ENCODE results near the gene TRMT5.

TRMT5 gene, protein sequence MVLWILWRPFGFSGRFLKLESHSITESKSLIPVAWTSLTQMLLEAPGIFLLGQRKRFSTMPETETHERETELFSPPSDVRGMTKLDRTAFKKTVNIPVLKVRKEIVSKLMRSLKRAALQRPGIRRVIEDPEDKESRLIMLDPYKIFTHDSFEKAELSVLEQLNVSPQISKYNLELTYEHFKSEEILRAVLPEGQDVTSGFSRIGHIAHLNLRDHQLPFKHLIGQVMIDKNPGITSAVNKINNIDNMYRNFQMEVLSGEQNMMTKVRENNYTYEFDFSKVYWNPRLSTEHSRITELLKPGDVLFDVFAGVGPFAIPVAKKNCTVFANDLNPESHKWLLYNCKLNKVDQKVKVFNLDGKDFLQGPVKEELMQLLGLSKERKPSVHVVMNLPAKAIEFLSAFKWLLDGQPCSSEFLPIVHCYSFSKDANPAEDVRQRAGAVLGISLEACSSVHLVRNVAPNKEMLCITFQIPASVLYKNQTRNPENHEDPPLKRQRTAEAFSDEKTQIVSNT

GRCh38 chr14:60980811-60981632 is at the start of gene TRMT5, which contains the start of gene SLC38A6:
Gene TRMT5 (minus strand): TSS chr14:60981079. CDS start chr14:60980973, 106 bp downstream.
Gene SLC38A6 (plus strand): TSS chr14:60981245. CDS start chr14:60981278, 33 bp downstream.
- peak; percentile 95 for DNase-seq

GRCh38 chr14:61026526-61026925 is 45.6 kb upstream of the TRMT5 start:
- no peak for DNase-seq

DNA sequence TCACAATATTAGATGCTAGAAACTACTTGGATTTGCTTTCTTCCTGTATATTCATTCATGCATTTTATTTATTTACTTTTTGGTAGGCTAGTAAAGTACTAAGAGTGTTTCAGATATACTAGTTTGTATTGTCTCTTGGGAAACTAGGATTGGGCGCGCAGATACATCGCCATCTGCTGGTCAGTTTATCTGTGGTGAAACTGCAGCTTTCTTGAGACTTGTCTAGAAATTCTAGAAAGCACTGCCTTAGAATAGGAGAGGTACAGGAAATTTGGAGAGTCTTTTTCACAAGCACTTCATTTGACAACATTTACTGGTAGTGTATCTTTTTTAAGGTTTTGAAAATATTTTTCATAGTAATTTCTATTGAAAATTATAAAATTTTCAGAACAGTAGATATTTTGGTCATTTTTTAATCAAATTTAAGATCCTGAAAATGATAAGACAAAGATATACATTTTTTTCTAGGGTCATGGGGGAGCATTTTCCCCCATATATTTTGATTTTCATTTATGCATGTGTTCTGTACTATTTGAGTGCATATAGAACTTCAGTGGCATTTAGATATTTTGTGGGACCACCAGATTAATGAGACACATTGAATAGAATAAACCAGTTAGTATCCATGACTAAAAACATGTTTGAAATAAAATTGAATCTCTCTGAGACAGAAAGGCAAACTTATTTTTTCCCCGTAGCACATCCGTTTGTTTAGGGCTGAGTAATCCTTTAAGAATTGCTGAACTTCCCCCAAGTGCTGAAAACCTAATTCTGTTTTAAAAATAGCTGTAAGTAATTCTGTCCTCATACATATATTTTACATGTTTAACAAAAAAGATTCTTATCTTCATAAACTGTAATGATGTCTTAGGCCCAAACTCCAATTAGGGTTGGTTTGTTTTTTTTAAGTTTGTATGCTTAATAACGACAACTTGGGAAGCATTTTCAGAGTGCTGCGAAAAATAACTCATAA is 44.7 kb upstream of the TRMT5 start:
- peak; percentile 74 for DNase-seq

DNA sequence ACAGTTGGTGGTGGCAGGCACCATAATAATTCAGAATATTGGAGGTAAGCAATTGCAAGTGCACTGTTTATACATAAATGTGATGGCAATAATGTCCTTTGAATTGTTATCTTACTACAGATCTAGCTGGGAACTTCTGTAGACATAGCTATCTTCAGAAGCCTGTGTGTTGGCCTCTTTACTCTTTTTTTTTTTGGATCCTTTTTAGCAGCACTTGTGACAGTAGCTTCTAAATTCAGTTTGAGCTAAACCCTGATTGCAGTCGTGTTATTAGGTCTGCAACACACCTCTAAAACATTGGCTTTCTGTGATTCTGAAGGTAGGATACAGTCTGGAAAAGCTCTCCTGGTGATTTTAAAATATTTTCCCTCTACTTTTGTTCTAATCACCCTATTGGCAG is 38.7 kb upstream of the TRMT5 start:
- no peak for DNase-seq

DNA sequence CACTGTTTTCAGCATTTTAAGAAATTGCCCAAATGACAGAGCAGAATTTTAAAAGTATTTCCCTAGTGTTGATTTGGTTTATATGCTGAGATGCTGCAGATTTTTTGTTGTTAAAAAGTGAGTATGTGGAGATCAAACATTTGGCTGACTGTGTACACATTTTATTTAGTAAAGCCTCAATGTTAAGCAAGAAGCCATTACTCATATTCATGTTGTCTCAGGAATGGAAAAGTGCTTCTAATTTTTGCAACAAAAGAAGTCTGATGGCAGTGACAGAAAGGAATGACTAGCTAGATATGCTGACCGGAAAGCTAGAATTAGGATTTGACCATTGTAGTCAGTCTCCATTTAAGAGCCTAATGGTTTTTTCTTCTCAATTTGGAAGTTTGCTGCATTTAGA is 22.7 kb upstream of the TRMT5 start:
- DNase-seq, result no peak

DNA sequence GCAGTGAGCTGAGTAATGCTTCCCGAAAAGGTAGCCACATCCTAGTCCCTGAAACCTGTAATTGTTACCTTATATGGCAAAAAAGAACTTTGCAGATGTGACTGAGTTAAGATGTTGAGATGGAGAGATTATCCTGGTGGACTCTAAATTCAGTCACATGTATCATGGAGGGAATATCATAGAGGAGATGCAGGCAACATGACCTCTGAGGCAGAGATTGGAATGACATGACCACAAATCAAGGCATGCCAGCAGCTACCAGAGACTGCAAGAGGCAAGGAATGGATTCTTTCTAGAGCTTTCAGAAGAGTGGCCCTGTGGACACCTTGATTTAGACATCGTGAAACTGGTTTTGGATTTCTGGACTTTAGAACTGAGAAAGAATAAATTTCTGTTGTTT is 18.7 kb upstream of the TRMT5 start:
- no peak for DNase-seq

- DNase-seq, result no peak
These were observed 17.7 kb upstream of the TRMT5 start for GRCh38 chr14:60998617-60999016.

DNA sequence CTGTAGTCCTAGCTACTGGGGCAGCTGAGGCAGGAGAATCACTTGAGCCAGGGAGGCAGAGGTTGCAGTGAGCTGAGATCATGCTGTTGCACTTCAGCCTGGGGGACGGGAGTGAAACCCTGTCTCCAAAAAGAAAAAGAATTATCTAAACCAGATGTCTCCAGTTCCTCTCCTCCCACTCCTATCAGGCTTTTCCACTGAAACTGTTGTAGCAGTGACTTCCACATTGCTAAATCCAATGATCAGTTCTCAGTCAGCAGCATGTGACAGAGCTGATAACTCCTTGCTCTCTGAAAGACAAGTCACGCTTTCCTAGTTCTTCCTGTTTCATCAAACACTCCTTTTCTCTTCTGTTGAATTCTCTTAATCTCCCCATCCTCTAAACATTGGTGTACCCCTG is 8.7 kb upstream of the TRMT5 start:
- DNase-seq, result no peak

DNA sequence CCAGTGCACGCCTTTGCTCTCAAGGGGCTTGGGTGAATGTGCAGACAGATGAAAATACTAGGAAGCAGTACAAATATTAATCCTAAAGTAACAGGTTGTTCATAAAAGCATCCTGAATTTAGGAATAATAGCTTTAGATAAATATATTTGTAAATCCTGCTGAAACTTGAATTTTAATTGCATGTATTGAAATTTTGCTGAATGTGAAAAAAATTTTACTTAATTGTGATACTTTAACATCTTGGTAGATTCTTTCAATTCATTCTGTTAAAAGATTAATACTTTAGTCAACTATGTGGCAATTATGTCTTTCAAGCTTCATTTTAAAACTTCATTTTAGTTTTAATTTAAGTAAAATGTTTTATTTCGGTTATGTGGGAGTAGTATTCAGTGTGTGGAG is 5.6 kb upstream of the TRMT5 start:
- DNase-seq, result no peak

DNA sequence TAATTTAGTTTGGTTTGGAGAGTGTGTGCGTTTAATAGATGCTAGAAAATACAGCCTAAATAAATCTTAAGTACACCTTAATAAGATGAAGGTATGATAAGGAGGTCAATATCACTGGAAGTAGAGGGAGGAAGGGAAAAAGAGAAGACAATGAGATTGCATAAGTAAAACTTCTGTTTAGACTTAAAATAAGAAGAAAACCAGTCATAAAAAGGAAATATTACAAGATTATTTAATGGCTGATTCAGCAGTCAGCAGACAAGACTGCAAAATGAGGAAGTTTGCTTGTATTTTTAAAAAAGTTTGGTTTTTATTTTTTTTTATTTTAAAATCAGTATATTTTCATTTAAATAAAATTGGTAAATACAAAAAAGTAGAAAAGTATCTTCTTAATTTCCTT is 3.3 kb upstream of the TRMT5 start:
- DNase-seq, result no peak

- peak; percentile 17 for DNase-seq
These were observed 965 bp upstream of the TRMT5 start for GRCh38 chr14:60981633-60982455.

DNA sequence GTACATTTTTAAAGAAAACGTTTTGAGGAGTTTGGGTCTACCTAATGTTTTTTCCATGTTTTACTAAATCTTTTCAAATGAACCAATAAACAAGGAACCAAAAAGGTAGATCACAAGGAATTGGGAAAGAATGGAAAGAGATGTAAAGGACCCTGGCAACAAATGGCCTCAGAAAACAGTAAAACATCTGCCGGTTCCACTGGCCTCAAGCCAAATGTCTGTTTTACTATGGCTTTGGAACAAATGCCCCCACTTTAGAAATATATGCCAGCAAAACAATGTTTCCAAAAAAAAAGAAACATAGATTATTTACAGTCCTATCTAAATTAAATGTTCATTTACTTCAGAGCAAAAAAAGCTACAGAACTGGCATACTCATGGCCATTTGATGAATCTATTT is 3.0 kb downstream of the TRMT5 start:
- DNase-seq, result peak; percentile 5

- no peak for DNase-seq
These were observed 5.3 kb downstream of the TRMT5 start for GRCh38 chr14:60975551-60975950.

DNA sequence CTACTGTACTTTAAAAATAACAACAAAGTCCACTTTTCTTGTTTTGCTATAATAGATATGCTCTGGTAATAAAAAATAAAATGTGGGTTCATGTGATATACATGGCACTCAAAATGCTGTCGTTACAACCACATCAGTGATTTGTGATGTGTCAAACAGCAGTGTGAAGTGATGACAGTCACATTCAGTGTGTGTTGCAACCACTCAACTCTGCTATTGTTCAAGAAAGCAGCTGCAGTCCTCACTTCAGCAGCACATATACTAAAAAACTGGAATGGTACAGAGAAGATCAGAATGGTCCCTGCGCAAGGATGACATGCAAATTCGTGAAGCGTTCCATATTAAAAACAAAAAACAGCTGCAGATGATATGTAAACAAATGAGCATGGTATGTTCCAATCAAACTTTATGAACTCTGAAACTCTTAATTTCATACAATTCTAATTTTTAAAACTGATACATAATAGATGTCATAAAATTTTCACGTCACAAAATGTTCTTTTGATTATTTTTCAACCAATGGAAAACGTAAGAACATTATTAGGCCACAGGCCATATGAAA is 6.7 kb downstream of the TRMT5 start:
- peak; percentile 10 for DNase-seq

GRCh38 chr14:60973070-60973469 is 7.8 kb downstream of the TRMT5 start:
- DNase-seq, result no peak

GRCh38 chr14:60972295-60972694 is 8.6 kb downstream of the TRMT5 start:
- DNase-seq, result no peak

DNA sequence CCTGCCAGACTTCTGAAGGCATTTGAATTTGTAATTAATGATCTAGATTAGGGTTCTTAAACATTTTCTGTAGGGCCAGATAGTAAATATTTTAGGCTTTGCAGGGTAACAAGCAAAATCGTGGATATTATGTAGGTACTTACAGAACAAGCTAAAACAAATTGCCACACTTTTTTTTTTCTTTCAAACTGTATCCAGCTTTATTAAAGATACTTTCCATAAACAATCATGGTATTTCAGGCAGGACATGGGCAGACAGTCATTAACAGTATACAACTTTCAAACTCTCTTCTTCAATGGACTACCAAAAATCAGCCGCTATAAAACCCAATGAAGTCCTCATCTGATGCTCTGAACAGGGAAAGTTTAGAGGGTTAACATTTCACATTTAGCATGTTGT is 9.6 kb downstream of the TRMT5 start:
- DNase-seq, result no peak

DNA sequence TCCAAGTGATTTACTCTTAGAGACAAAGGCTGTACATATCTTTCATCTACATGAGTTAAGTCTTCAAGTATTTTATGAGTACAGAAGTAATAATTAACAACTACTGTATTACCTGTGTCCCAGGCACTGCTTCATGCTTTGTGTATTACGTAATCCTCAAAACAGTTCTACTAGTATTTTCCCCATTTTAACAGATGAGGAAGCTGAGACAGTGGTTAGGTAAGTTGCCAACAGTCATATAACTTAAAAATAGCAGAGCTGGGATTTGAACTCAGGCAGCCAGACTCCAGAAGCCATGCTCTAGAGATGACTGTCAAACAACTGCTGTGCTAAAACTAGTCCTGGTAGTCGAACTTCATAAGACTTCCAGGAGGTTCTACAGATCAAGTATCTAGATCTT is 10.7 kb downstream of the TRMT5 start:
- DNase-seq, result no peak

GRCh38 chr14:60968671-60969070 is 12.2 kb downstream of the TRMT5 start:
- DNase-seq, result no peak

DNA sequence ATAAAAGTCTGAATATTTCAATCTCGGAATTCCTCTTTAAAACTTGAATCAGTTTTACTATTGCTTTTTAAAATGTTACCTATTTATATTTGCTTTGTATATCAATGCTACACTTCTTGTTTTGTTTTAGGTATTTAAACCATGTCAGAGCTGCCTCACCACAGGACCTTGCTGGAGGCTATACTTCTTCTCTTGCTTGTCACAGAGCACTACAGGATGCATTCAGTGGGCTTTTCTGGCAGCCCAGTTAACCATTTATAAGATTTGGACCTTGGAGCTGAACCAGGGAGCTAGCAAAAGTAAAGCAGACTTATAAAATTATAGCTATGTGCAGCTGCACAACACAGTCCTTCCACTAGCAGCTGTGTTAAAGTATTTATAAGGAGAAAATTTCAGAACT is 12.8 kb downstream of the TRMT5 start:
- DNase-seq, result no peak

DNA sequence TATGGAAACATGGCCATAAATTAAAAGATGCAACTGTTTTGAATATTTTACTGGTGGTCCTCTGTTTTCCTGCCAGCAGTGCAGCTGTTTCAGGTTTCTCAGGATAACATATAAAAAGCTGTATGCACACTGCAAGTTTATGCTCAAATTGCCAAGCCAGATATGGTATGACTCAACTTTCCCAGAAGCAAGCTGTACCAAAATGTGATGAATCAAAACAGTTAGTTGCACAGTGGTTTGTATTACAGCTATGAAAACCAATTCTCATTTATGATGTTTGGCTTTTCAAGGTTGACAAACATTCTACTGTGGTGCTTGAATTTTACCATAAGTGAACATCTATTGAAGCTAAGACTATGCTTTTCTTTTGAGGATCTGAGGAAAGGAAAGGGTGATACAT is 15.5 kb downstream of the TRMT5 start:
- DNase-seq, result no peak
